ENCODE data around the gene KCNK18.

- TF ChIP-seq POLR2A (IDR thresholded peaks at IDR 0.05; ENCODE audit: control extremely low read depth in 1 of 2, low read depth in 2 of 2, low read length in 2 of 2), result no peak
- TF ChIP-seq CTCF (IDR thresholded peaks at IDR 0.05; ENCODE audit: control extremely low read depth in 1 of 3, insufficient read depth in 1 of 3, low read depth in 1 of 3, low read length in 3 of 3), result no peak
- no peak for TF ChIP-seq KDM5A (IDR thresholded peaks at IDR 0.05; ENCODE audit: low read length)
- TF ChIP-seq RXRA (IDR thresholded peaks at IDR 0.05; ENCODE audit: insufficient read depth, low read depth, low read length), result no peak
- no peak for TF ChIP-seq USF2 (IDR thresholded peaks at IDR 0.05; ENCODE audit: low read length)
Measured at GRCh38 chr10:117160567-117160966, 36.7 kb upstream of the KCNK18 start.

All from H1 (cell line).